ENCODE results near the gene TMEM208. TPM values are rescaled to one million over a fixed set of nuclear protein-coding genes. Genes with fewer than 3 reads are reported as not detected.
A peak's percentile ranks its signal among the peaks of the same experiment; 100 is the strongest.

The TMEM208 gene
- polyA plus RNA-seq, 1 of the 3 experiments (the other 2 are of a cell fraction): 98.2 TPM

- TF ChIP-seq TCF12 (IDR thresholded peaks at IDR 0.05): no peak; the same call in 1 of the 2 replicates
- peak; percentile 92 for TF ChIP-seq GABPA (IDR thresholded peaks at IDR 0.05; ENCODE audit: low read depth)
- no peak for TF ChIP-seq TEAD4 (IDR thresholded peaks at IDR 0.05; ENCODE audit: borderline replicate concordance, insufficient read depth)
- no peak for TF ChIP-seq JUND (IDR thresholded peaks at IDR 0.05)
- TF ChIP-seq NFIC (IDR thresholded peaks at IDR 0.05; ENCODE audit: borderline replicate concordance): 0 out of 2 replicates have a peak, but pooled peaks have one; percentile 5
- no peak for TF ChIP-seq FOXJ3 (CRISPR knock-in tag; IDR thresholded peaks at IDR 0.05)
- TF ChIP-seq SMC3 (IDR thresholded peaks at IDR 0.05; ENCODE audit: low read depth, low read length): no peak
- no peak for TF ChIP-seq RXRA (IDR thresholded peaks at IDR 0.05; ENCODE audit: borderline replicate concordance, low read depth)
- TF ChIP-seq MXI1 (IDR thresholded peaks at IDR 0.05; ENCODE audit: low read depth, low read length): peak; percentile 50
- no peak for TF ChIP-seq ZBTB33 (IDR thresholded peaks at IDR 0.05; ENCODE audit: borderline replicate concordance, low read depth)
- peak; percentile 83 for TF ChIP-seq MAX (IDR thresholded peaks at IDR 0.05; ENCODE audit: low read depth)
- TF ChIP-seq REST (IDR thresholded peaks at IDR 0.05; ENCODE audit: low read depth, low read length): no peak
- no peak for TF ChIP-seq MEF2A (IDR thresholded peaks at IDR 0.05; ENCODE audit: borderline replicate concordance, low read depth)
- TF ChIP-seq EP300 (IDR thresholded peaks at IDR 0.05; ENCODE audit: borderline replicate concordance in 1 of 2, low read depth in 1 of 2, low read length in 1 of 2): 0 out of 4 replicates have a peak, but pooled peaks of 1 of the 2 experiments have one; percentile 10
- peak; percentile 98 for TF ChIP-seq IRF3 (IDR thresholded peaks at IDR 0.05; ENCODE audit: low read depth, low read length)
These were observed 34.8 kb upstream of the TMEM208 start, which contains the start of gene E2F4 (continued) for GRCh38 chr16:67191995-67192681.

Measured in SK-N-SH (cell line).